ENCODE data around the gene ICOSLG. TPM values are rescaled to one million over a fixed set of nuclear protein-coding genes. Genes with fewer than 3 reads are reported as not detected.
A peak's percentile ranks its signal among the peaks of the same experiment; 100 is the strongest.
"Not testable (repeated sequence)": the region's sequence is repeated elsewhere in the genome, so short reads cannot be mapped to it uniquely, and the experiment has no call there.

ICOSLG gene
- total and polyA plus RNA-seq, 2 experiments from 2014 or later: under 0.01 TPM; not detected in 1

DNA sequence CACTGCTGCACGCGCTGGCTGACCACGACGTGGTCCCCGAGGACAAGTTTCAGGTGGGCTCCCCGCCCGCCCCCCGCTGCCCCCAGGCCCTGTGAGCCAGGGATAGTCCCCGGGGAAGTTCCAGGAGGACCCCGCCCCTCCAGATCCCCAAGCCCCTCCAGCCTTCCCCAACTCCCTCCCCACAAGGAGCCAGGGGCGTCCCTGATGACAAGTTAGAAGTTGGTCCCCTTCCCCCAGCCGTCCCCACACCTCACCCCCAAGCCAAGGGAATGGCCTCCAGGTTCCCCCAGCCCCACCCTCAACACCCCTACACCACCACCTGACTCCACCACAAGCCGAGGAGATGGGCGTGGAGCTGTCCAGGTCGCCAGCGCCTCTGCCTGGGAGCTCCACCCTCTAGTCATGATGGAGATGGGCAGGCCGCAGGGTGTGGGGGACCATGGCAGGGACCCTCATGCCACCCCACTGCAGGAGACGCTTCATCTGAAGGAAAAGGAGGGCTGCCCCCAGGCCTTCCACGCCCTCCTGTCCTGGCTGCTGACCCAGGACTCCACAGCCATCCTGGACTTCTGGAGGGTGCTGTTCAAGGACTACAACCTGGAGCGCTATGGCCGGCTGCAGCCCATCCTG lies 45.5 kb upstream of the ICOSLG start:
- no peak for DNase-seq
- H3K9me2 ChIP-seq (ENCODE audit: insufficient read depth): no peaks in the 10 kb centered on the region
- H3K9ac ChIP-seq: no peak overlapping the region
- in situ Hi-C loops (cut with MboI): no loop called here
- H3K27me3 ChIP-seq (replicated peaks; ENCODE audit: insufficient read depth): no peaks in the 10 kb centered on the region
- no peaks in the 10 kb centered on the region for H3K36me3 ChIP-seq (ENCODE audit: low read depth)
- peak overlapping the region; percentile 57; the same call in 1 of the 2 replicates for H2AFZ ChIP-seq
- no peaks in the 10 kb centered on the region for H3K79me2 ChIP-seq (ENCODE audit: insufficient read depth)
- no peaks in the 10 kb centered on the region for H3K4me1 ChIP-seq (ENCODE audit: insufficient read depth)
- TF ChIP-seq EZH2phosphoT487 (IDR thresholded peaks at IDR 0.05; ENCODE audit: insufficient read depth, low read depth) (no peak), EZH2 (IDR thresholded peaks at IDR 0.05; ENCODE audit: insufficient read depth, poor library complexity, severe bottlenecking) (no peak)
- 40 to 64% methylated on average over 13 to 17 of the region's 21 CpGs for WGBS, 2 experiments (ENCODE audit: low coverage in 1 of 2, low lambda C conversion rate in 2 of 2, missing lambda C conversion rate in 2 of 2)
- H3K4me2 ChIP-seq (ENCODE audit: unreplicated experiment): no peak overlapping the region
- H3F3A ChIP-seq (ENCODE audit: insufficient read depth): no peaks in the 10 kb centered on the region
- H3K9me3 ChIP-seq (ENCODE audit: low read depth): no peaks in the 10 kb centered on the region
- no peak overlapping the region for H3K27ac ChIP-seq
- H4K20me1 ChIP-seq (ENCODE audit: insufficient read depth): no peaks in the 10 kb centered on the region
- 0 out of 2 replicates have a peak overlapping the region, but pooled peaks have one; percentile 53 for H3K4me3 ChIP-seq

DNA sequence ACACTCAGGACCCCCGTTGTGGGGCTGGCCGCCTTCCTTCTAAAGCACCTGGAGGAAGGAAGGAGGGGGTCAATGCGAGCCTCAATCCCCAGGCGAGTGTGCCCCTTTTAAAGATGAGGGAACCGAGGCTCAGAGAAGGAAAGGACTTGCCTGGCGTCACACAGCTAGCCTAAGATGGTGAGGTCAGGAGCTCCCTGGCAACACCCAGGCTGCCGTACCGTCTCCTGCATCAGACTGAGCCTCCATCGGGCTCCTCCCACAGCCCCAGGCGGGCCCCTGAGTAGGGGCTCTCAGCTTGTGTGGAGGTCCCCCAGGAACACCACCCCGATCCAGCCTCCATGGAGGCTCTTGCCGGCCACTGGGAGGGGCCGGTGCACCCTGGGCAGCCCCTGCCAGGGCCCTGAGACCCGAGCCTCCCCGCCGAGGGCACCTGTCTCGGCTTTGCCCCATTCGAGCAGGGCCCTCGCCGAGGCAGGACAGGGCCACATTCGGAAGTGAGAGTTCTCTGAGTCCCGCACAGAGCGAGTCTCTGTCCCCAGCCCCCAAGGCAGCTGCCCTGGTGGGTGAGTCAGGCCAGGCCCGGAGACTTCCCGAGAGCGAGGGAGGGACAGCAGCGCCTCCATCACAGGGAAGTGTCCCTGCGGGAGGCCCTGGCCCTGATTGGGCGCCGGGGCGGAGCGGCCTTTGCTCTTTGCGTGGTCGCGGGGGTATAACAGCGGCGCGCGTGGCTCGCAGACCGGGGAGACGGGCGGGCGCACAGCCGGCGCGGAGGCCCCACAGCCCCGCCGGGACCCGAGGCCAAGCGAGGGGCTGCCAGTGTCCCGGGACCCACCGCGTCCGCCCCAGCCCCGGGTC lies 44.6 kb upstream of the ICOSLG start, which contains the start of gene AIRE:
Gene AIRE, plus strand, starts transcription at position 739 of the 855 bp plus-strand sequence. CDS start 131 bp downstream, outside the sequence.
- Histone ChIP-seq H3K4me1 (ENCODE audit: insufficient read depth) (no peaks in the 10 kb centered on the region), H3K27me3 (replicated peaks; ENCODE audit: insufficient read depth) (no peaks in the 10 kb centered on the region), H3K9ac (no peak within 1 kb of the TSS), H3F3A (ENCODE audit: insufficient read depth) (no peaks in the 10 kb centered on the region), H3K9me2 (ENCODE audit: insufficient read depth) (no peaks in the 10 kb centered on the region), H3K4me3 (peak within 1 kb of the TSS; percentile 53; the same call in 1 of the 2 replicates), H3K4me2 (ENCODE audit: unreplicated experiment) (peak within 1 kb of the TSS; percentile 54), H3K79me2 (ENCODE audit: insufficient read depth) (no peaks in the 10 kb centered on the region), H3K27ac (no peak within 1 kb of the TSS), H4K20me1 (ENCODE audit: insufficient read depth) (no peaks in the 10 kb centered on the region), H3K9me3 (ENCODE audit: low read depth) (no peaks in the 10 kb centered on the region), H2AFZ (peak within 1 kb of the TSS; percentile 57), H3K36me3 (ENCODE audit: low read depth) (no peaks in the 10 kb centered on the region)
- no peak for TF ChIP-seq EZH2 (IDR thresholded peaks at IDR 0.05; ENCODE audit: insufficient read depth, poor library complexity, severe bottlenecking)
- no peak for TF ChIP-seq EZH2phosphoT487 (IDR thresholded peaks at IDR 0.05; ENCODE audit: insufficient read depth, low read depth)
- in situ Hi-C loops (cut with MboI): no loop called here
- peak; percentile 67 for DNase-seq
- 27 to 29% methylated on average over 43 to 44 of the region's 56 CpGs for WGBS, 2 experiments (ENCODE audit: low coverage in 1 of 2, low lambda C conversion rate in 2 of 2, missing lambda C conversion rate in 2 of 2)

DNA sequence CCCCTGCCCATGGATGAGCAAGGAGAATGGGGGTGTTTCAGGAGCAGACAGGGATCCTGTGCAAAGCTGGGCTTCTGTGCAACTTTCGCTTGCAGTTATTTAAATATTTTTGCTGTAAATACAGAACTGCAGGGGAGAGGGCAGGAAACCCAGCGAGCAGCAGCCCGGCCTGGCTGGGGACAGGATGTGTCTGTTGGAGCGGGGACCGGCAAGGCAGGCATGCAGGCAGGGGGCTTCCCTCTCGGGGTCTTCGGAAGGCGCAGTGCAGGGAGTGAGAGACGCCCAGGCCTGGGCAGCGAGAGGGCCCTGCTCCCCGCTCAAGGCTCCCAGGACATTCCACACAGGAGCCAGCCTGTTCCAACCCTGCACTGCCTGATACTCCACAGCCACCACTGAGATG lies 43.2 kb upstream of the ICOSLG start:
- Histone ChIP-seq H3K4me1 (ENCODE audit: insufficient read depth) (no peaks in the 10 kb centered on the region), H3K4me2 (ENCODE audit: unreplicated experiment) (no peak overlapping the region), H3K36me3 (ENCODE audit: low read depth) (no peaks in the 10 kb centered on the region), H3K9me3 (ENCODE audit: low read depth) (no peaks in the 10 kb centered on the region), H3K9me2 (ENCODE audit: insufficient read depth) (no peaks in the 10 kb centered on the region), H3K9ac (no peak overlapping the region), H2AFZ (no peak overlapping the region), H3K27me3 (replicated peaks; ENCODE audit: insufficient read depth) (no peaks in the 10 kb centered on the region), H3F3A (ENCODE audit: insufficient read depth) (no peaks in the 10 kb centered on the region), H3K27ac (no peak overlapping the region), H3K4me3 (no peak overlapping the region), H4K20me1 (ENCODE audit: insufficient read depth) (no peaks in the 10 kb centered on the region), H3K79me2 (ENCODE audit: insufficient read depth) (no peaks in the 10 kb centered on the region)
- no peak for TF ChIP-seq EZH2phosphoT487 (IDR thresholded peaks at IDR 0.05; ENCODE audit: insufficient read depth, low read depth)
- no peak for TF ChIP-seq EZH2 (IDR thresholded peaks at IDR 0.05; ENCODE audit: insufficient read depth, poor library complexity, severe bottlenecking)
- 80 to 81% methylated on average over 10 to 11 of the region's 11 CpGs for WGBS, 2 experiments (ENCODE audit: low coverage in 1 of 2, low lambda C conversion rate in 2 of 2, missing lambda C conversion rate in 2 of 2)
- no peak for DNase-seq
- in situ Hi-C loops (cut with MboI): no loop called here

DNA sequence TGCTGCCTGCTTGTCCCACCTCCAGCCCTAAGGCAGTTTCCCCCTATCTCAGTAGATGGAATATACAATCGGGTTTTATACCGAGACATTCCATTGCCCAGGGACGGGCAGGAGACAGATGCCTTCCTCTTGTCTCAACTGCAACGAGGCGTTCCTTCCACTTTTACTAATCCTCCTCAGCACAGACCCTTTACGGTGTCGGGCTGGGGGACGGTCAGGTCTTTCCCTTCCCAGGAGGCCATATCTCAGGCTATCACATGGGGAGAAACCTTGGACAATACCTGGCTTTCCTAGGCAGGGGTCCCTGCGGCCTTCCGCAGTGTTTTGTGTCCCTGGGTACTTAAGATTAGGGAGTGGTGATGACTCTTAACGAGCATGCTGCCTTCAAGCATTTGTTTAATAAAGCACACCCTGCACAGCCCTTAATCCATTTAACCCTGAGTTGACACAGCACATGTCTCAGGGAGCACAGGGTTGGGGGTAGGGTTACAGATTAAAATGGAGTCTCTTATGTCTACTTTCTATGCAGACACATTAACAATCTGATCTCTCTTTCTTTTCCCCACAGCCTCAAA lies 42.6 kb upstream of the ICOSLG start:
- DNase-seq; H3K9me2 ChIP-seq (ENCODE audit: insufficient read depth); H3K36me3 ChIP-seq (ENCODE audit: low read depth); H3K27me3 ChIP-seq (replicated peaks; ENCODE audit: insufficient read depth); H3K27ac ChIP-seq; in situ Hi-C loops (cut with MboI); H2AFZ ChIP-seq; H3K4me1 ChIP-seq (ENCODE audit: insufficient read depth); H4K20me1 ChIP-seq (ENCODE audit: insufficient read depth); H3K79me2 ChIP-seq (ENCODE audit: insufficient read depth); H3K9me3 ChIP-seq (ENCODE audit: low read depth); H3K4me3 ChIP-seq; H3K9ac ChIP-seq; H3K4me2 ChIP-seq (ENCODE audit: unreplicated experiment); H3F3A ChIP-seq (ENCODE audit: insufficient read depth): not testable (repeated sequence)
- WGBS, 2 experiments (ENCODE audit: low coverage in 1 of 2, low lambda C conversion rate in 2 of 2, missing lambda C conversion rate in 2 of 2): 52 to 57% methylated on average over 11 of the region's 11 CpGs
